CD4-positive, alpha-beta T cell treated with Interleukin-10 for 1 hour (primary cell): Measurements from ENCODE around the gene HMGCS1.
"Not testable (repeated sequence)": the region's sequence is repeated elsewhere in the genome, so short reads cannot be mapped to it uniquely, and the experiment has no call there.

Experiments
- DNase-seq: peaks from one replicate; pipeline ENCODE4 v3.0.0-alpha.2; 2020

The HMGCS1 gene

DNA sequence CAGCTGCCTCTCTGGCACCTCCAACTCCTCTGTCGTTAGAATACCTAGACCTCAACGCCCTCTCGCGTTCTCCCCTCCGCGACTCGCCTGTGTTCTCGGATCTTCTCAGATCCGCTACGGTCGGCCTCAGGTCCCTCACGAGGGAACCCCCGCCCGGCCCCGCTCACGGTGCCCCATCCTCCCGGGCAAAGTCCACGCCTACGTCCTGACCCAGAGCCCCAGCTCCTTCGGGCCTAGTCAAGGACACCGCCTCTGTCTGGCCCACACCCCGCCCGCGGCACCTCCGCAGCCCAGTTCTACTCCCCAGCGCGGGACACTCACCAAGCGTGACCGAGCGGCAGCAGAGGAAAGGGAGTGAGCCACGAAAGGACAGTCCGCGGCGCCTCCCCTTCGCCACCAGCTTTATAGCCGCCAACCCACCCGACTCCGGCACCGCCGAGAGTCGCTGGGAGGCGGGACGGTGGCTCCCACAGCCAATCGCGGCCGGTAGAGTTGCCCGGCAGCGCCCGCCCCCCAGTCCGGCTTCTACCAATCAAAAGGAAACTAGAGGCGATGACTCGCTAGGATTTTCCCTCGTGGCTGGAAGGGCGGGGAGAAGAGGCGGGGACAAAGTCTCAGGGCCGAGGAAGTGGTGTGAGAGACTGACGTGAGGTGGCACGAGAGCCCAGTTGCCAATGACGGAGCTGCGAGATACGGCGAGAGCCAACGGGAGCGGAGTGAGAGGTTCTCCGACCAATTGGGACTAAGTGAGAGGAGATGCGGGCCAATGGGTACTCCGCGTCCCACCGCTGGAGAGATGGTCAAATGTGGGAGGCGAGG, at the start of gene HMGCS1:
TSS of gene HMGCS1 (minus strand) at position 378 of the 819 bp plus-strand sequence. CDS start 14,447 bp downstream, outside the sequence.
- DNase-seq = peak; percentile 100

DNA sequence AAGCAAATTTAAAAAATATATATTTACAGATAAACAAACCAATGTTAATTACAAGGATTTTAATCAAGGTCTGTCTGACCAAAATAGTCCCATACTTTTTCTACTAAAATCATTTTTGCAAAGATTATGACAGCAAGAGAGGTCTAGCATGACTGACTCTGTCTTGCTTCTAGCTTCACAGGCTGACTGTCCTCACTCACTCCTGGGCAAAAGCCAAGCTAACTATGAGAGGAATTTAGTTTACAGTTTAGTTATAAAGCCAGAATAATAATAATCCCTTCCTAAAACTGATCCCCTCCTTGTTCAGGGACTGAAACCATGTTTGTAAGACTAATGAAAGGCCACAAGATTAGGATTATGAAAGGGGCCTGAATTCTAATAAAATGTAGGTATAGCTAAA, 45.5 kb upstream of the HMGCS1 start:
- DNase-seq = no peak

DNA sequence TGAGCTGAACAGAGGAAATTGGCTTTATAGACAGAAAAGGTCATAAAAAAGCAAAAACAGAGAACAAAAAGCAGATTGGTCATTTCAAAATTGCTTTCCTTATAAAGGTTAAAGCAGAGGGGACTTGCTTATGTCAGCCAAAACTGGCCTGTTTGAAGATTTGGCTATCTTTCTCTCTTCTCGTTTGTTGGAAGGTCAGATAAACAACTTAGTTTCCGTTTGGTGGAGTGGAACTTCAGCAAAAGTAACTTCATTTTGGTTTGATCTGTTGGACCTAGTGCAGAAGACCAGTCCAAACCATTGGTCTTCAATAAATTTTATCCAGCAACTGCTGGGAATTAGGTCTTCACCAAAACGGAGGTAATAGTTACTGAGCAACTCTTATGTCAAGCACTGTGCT, 45.1 kb upstream of the HMGCS1 start:
- DNase-seq = no peak

DNA sequence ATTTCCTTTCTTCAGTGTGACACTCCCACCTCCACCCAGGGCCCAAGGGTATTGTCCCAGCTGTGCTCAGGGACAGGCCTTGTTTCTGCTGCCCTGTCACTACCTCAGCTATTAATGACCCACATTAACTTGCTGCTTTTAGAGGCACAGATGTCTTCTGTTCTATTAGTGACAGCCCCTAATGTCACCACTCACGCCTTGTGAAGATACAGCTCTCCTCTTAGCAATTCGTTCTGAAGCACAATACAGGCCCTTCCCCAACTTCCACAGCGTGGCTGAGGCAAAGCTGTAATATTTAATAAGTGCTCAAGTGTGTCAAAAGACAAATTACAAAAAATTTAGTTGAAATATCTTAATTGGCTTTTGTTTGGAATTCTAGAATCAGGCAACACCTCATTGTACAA, 44.7 kb upstream of the HMGCS1 start:
- DNase-seq = no peak

DNA sequence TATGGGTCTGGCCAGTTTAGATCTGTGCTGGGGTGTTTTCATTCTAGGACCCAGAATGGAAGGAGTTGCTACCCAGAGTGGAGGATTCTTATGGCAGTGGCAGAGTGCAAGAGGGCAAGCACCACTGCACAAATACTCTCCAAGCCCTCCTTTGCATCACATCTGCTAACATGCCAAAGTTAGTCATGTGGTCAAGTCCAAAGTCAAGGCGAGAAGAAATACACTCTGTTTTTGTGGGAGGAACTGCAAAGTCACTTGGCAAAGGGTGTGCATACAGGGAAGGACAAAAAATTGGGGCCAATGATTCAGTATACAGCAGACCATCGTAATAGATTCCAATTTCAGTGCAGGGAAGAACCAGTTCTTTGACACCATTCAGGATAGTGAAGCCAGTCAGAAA, 43.9 kb upstream of the HMGCS1 start:
- no peak for DNase-seq

DNA sequence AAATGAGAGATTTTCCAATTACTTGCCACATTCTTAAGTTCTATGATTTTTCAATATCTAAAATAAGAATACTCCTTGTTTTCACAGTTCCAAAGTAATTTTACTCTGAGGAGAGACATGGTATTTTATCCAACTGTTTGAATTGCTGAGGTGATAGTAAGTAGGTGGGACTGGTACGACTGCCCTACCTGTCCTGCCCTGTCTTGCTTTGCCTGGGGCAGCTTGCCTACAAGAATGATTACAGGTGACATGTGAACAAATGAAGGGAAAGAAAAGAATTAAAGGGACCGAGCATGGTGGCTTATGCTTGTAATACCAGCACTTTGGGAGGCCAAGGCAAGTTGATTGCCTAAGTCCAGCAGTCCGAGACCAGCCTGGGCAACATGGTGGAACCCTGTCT, 41.6 kb upstream of the HMGCS1 start:
- DNase-seq = no peak

DNA sequence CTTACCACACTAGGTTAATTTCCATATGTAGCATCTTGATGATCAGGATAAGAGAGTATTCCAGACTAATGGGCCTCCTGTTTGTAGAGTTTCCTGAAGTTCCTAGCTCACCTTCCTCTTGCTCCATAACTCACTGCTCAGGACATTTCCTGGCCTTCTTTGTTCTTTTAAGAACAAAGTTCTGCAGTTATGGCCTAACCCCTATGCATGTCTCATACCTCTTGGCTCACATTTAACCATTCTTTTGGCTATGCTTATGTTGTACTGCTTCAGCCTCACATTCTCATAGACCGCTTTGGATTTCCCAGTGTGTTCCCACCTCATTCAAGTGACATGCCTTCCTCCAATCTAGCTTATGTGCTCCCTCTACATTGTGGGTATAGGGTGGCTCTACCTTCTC, 40.5 kb upstream of the HMGCS1 start:
- DNase-seq = no peak

DNA sequence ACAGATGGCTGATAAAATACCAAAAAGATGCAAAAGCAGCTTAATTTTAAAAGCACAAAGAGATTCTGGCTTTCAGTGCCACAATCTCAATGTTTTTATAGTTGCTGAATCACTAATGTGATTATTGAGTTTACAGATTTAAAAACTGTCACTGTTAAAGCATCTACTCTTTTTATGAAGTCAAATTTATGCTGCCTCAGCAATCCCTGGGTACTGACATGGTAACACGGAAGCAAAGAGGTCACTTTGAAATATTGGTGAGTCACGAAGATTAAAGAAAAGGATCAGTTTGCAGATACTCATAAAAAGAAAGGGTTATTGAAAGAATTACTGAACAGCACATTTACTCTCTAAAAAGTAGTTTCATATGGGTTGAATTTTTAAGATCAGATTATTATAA, 39.7 kb upstream of the HMGCS1 start:
- DNase-seq = no peak

DNA sequence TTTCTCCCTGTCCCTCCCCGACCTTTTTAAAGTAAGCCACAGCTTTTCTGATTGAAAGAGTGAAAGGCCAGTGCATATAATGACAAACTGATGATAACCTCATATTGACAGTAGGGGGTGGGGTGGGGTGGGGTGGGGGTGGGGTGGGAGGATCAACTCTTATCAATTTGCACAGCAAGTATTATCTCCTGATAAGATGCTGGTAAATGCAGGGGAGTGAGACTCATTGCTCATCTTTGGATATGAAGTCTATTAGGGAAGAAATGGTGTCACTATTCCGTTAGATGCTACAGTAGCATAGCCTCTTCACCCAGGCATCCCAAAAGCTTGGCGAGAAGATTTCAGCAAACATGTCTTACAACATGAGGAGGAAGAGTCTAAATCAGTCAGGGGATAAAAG, 38.9 kb upstream of the HMGCS1 start:
- no peak for DNase-seq

DNA sequence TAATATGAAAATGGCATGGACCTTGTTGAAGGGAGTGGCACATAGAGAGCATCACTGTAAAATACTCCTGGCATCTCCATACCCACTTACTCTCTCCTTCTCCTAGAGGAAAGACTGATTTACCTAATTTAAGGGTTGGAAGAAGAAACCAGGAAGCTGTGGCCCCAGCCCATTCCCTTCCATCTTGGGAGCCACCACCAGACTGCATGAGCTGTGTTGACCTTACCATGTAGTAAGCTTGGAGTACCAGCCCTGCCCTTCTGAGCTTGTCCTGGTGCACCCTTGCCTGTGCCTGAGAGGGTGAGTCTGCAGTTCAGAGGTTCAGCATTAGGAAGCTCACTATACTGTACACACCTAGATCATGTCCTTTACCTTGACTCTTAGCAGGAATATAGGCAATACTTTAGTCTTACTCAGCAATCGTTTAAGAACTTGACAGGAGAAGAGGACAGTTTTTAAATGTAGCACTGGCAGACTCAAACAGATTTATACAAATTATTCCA, 35.7 kb upstream of the HMGCS1 start:
- no peak for DNase-seq

DNA sequence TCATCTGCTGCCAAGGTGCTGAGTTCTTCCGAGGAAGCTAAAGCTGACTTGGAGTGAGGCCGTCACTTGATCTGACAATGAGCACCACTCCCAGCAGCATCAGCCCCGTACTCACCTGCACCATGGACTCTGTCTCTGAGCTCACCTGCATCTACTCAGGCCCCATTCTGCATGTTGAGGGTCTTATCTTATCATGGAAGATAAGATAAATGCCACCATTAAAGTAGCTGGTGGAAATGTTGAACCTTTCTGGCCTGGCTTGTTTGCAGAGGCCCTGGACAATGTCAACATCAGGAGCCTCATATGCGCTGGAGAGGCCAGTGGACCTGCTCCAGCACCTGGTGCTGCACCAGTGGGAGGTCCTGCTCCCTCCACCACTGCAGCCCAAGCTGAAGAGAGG, 35.0 kb upstream of the HMGCS1 start:
- no peak for DNase-seq

DNA sequence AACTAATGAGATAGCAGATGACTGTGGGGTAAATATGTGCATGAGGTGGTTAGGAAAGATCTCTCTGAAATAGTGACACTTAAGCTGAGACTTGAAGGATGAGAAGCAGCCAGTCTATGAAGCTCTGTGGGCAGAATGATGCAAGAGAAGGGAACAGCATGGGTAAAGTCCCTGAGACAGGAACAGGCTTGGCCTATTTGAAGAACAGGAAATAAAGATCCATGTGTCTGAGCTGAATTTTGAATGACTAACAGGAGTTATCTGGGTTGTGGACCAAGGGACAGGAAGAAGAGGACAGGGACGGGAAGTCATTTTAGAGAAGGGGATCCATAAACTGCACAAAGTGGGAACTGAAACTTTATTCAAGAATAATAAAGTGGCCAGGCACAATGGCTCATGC, 25.6 kb upstream of the HMGCS1 start:
- DNase-seq = no peak

DNA sequence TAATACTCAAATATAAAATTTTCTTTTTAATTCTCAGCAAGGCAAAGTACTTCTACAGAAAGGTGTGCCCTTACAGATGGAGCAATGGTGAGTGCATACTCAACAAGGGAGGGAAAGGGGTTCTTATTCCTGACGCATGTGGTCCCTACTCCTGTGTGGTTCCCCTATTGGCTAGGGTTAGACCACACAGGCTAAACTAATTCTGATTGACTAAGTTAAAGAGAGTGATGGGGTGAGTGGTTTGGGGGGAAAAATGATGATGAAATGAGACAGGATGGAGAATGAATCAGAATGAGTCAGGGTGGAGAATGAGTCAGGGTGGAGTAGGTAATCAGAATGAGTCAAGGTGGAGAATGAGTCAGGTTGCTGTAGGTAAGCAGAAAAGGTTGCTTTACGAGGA, 22.9 kb upstream of the HMGCS1 start:
- DNase-seq = no peak

DNA sequence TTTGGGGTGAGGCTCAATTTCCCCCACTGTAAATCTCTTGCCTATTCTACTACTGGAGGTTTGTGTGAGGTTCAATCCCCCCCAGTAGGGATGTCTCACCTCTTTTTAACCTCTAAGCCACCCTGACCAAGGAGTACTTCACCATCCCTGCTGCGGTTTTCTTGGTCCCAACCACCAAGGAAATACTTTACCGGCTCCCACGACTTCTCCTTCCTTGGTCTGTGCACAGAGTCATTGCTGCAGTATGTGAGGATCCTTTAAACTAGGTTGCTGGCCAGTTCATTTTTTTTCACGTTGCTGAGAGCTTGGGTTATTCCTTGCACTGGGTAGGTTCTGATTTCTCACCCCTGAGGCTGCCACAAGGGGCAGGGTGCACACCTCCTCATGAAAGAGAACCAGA, 22.5 kb upstream of the HMGCS1 start:
- no peak for DNase-seq

DNA sequence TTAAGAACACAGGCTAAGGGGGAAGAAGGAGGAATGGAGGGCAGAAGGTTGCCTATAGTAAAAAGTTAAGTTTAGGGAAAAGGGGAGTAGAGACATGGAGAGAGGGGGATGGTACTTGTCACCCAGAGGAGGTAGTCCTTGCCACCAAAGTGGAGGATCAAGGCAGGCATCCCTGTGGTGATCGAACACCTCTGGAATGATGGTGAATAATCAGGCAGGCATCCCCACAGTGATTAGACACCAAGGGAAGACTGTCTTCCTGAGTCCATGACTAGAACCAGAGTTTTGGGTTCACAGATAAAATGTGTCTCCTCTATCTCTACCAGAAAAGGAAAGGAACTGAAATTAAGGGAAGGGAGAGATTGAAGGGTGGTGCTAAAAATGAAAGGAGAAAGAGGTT, 19.2 kb upstream of the HMGCS1 start:
- DNase-seq = no peak

DNA sequence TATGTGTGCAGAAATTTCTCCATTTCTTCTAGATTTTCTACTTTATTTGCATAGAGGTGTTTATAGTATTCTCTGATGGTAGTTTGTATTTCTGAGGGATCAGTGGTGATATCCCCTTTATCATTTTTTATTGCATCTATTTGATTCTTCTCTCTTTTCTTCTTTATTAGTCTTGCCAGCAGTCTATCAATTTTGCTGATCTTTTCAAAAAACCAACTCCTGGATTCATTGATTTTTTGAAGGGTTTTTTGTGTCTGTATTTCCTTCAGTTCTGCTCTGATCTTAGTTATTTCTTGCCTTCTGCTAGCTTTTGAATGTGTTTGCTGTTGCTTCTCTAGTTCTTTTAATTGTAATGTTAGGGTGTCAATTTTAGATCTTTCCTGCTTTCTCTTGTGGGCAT, 12.4 kb upstream of the HMGCS1 start:
- not testable (repeated sequence) for DNase-seq

DNA sequence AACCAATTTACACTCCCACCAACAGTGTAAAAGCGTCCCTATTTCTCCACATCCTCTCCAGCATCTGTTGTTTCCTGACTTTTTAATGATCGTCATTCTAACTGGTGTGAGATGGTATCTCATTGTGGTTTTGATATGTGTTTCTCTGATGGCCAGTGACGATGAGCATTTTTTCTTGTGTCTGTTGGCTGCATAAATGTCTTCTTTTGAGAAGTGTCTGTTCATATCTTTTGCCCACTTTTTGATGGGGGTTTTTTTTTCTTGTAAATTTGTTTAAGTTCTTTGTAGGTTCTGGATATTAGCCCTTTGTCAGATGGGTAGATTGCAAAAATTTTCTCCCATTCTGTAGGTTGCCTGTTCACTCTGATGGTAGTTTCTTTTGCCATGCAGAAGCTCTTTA, 10.3 kb upstream of the HMGCS1 start:
- not testable (repeated sequence) for DNase-seq

DNA sequence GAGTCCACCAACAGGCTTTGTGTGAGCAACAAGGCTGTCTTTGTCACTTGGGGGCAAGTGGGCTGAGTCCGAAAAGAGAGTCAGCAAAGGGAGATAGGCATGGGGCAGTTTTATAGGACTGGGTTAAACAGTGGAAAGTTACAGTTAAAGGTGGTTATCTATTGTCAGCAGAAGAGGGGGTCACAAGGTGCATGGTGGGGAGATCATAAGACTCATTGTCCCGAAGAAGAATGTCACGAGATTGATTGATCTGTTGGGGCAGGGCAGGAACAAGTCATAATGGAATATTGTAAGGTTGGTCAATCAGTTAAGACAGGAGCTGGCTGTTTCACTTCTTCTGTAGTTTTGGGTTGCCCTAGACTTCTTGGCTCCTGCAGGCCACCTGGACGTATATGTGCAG, 7.6 kb upstream of the HMGCS1 start:
- no peak for DNase-seq

DNA sequence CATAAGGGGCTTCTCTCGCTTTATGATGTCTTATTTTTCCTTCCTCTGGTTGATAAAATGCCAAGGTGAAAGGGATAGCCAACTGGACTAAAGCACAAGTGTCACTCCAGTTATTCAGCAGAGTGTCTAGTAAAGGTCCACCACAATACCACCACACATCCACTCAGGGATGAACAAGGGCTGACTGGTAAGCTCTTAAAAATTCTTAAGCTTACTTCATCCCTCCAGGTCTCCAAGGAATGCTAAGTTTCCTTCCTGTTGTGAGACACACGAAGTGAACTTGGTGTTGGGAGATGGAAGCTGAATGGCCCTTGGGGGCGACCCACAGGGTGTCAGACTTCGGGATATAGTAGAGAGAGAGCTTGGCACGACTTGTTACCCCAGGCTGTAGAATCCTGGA, 3.2 kb upstream of the HMGCS1 start:
- DNase-seq = no peak

DNA sequence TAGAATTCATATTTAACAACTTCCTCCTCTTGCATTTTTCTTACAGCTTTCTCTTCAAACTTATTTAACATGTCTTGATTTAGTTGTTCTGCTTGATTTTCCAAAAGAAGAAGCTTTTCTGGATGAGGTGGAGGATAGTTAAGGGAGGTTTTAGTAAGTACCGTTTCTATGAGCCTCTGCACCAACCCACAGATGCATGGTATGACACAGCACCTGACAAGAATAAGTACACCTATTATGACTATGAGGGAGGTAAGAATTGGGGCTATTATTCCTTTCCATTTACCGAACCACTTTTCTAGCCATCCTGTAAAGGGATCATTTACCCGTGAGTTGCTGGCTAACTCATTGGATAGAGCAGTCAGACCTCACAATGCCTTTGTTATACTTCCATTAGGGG, 2.5 kb upstream of the HMGCS1 start:
- no peak for DNase-seq

DNA sequence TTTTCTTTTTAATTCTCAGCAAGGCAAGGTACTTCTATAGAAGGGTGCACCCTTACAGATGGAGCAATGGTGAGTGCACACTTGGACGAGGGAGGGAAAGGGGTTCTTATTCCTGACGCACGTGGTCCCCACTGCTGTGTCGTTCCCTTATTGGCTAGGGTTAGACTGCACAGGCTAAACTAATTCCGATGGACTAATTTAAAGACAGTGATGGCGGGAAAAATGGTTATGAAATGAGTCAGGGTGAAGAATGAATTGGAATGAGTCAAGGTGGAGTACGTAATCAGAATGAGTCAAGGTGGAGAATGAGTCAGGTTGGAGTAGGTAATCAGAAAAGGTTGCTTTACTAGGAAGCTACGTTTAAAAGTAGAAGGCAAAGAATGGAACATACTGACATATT, 2.1 kb upstream of the HMGCS1 start:
- no peak for DNase-seq

DNA sequence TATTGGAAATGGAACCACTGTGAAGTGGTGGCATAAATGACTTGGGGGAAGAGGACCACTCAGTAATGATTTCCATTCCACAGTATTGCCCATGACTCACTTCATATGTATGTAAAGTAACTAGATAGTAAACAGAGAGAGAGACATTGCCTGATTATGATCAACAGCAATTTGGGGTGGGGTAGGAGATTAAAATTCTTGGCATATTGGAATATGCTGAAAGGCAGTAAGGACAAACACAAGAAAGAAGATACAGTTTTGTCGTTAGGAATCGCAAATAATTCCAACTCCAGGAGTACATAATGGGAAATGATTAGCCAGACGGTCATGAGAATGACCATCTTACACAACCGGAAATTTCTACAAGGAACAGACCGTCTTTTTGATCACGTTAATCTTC, 1.5 kb upstream of the HMGCS1 start:
- no peak for DNase-seq

DNA sequence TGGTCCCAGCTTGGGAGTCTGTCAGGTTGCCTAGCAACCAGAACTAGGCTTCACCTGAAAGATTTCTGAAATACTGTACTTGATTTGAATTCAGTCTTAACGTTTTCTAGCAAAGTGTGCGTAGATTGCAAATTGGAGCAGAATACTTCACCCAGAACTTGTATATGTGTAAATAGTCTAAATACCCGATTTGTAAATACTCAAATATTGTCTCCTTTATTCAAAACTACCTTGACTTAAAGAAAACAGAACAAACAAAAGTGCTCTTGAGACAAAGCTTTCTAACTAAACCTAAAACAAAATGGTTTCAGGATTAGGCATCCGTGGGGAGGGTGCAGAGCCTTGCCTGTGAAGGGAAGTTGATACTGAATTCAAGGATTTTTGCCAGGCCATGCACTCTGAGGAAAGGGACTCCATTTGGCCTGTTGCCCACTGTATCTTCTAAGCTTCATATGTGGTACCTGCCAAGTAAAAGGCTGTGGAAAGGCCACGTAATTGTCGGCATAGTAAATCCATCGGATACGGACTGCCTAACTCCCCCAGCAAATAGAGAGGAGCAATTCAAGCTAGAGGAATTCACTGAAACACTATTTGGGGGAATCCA, 744 bp upstream of the HMGCS1 start:
- DNase-seq = no peak

DNA sequence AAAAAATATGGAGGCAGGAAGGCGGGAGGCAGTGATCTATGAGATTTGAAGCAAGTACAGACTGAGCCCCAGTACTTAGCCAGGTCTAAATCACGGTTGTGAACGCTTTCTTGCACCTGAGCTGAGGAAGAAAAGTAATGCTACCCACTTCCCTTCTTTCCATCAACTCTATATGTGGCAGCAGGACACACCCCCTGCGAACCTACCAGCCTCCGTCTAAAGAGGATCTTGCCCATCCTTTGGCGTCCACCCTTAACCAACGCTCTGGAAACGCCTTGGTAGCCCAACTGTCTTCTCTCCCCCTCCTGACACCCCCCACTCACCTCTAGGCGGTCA, 545 bp downstream of the HMGCS1 start:
- no peak for DNase-seq
